ENCODE results near the gene AREL1. TPM values are rescaled to one million over a fixed set of nuclear protein-coding genes. Genes with fewer than 3 reads are reported as not detected.
"Not testable (repeated sequence)": the region's sequence is repeated elsewhere in the genome, so short reads cannot be mapped to it uniquely, and the experiment has no call there.

AREL1 gene, protein sequence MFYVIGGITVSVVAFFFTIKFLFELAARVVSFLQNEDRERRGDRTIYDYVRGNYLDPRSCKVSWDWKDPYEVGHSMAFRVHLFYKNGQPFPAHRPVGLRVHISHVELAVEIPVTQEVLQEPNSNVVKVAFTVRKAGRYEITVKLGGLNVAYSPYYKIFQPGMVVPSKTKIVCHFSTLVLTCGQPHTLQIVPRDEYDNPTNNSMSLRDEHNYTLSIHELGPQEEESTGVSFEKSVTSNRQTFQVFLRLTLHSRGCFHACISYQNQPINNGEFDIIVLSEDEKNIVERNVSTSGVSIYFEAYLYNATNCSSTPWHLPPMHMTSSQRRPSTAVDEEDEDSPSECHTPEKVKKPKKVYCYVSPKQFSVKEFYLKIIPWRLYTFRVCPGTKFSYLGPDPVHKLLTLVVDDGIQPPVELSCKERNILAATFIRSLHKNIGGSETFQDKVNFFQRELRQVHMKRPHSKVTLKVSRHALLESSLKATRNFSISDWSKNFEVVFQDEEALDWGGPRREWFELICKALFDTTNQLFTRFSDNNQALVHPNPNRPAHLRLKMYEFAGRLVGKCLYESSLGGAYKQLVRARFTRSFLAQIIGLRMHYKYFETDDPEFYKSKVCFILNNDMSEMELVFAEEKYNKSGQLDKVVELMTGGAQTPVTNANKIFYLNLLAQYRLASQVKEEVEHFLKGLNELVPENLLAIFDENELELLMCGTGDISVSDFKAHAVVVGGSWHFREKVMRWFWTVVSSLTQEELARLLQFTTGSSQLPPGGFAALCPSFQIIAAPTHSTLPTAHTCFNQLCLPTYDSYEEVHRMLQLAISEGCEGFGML
- 30.8 and 45.9 TPM in 2 replicates for total RNA-seq (2014; rRNA removed; shearing (Covaris generic))
- 29.7 and 38.5 TPM in 2 replicates for polyA plus RNA-seq (2015; cell fraction: cytosol; rRNA removed)
- polyA plus RNA-seq (2015; cell fraction: nucleus; rRNA removed), result 54.3 and 54.7 TPM in 2 replicates

DNA sequence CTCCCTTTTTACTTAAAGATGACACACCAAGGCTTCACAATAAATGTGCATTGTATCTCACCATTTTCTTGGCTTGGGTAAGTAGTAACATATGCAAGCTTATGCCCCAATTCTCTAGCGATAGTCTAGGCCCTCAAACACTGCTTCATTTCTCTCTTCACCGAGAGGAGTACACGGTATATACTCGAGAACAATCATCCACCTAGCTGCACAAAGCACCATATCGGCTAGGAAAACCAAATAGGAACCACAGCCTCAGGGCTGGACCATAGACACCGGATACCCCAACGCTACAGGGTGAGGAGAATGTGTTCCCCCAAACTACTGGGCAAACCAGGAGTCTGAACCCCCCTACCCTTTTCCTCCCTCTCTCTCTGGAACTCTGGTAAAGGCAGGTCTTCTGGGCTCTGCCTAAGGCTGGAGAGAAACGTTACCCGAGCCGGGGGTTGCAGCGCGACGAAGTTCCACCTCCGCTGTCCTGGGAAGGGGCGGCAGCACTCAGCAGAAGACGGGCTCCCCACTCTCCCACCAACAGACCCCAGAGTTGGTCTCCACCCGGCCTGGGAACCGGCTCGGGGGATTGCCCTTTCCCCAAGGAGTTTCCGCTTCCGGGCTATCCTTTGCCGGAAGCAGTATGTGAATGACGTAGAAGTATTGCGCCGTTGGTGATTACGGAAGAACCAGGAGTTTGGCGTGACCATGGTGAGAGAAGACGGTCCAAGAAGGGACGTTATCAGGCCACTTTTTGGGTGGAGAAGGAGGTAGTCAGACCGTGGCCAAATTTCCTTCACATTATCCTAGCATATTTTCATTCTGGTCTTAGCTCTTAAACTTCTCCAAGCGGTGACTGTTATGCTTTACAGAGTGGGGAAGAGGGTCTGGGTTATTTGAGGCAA, at the start of gene AREL1, which contains the start of gene FCF1:
AREL1 (minus strand) TSS at position 582 of the 896 bp plus-strand sequence. CDS start 27,465 bp downstream, outside the sequence.
FCF1 (plus strand) TSS at position 646 of the 896 bp plus-strand sequence; CDS start at position 700, 54 bp downstream.
- peak; percentile 81 for DNase-seq (ENCODE audit: low read depth)

GRCh38 chr14:74758505-74758904, 45.6 kb upstream of the AREL1 start:
- not testable (repeated sequence) for DNase-seq (ENCODE audit: low read depth)

DNA sequence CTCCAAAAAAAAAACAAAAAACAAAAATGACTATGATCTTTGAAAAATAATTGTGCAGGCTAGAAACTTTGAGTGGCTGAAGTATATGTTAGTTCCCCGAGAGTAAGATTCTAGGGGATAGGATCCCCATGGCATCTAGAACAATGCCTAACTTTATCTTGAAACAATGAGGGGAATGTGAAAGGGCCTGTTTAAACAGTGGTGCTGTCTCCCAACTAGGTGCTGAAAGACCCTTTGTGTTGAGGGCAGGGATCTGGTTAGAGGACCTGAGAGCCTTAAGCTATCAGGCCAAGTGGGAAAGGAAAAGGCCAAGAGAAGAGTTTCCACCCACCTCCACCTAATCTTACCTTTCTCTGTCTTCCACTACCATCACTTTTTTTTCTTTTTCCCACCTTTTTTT, 43.4 kb upstream of the AREL1 start:
- no peak for DNase-seq (ENCODE audit: low read depth)

GRCh38 chr14:74754899-74755298, 42.0 kb upstream of the AREL1 start:
- peak; percentile 31 for DNase-seq (ENCODE audit: low read depth)

DNA sequence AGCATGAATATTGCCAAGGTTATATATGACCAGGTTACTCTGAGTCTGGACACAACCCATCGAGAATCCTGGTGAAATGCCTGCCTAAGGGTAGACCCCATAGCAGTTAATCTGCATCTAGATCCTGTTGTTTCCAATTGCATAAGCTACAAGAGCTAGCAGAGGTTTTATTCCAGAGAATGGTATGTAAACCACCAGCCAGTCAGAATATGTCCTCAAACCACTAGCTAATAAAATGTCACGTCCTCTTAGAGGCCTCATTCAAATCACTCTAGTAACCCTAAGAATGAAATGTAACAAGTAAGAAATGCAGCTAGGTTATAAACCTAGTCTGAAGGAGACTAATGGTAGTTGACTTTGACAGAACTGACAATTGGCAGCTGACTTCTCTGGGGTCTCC, 41.3 kb upstream of the AREL1 start:
- DNase-seq (ENCODE audit: low read depth), result no peak

- no peak for DNase-seq (ENCODE audit: low read depth)
These were observed 34.4 kb upstream of the AREL1 start for GRCh38 chr14:74747237-74747636.

DNA sequence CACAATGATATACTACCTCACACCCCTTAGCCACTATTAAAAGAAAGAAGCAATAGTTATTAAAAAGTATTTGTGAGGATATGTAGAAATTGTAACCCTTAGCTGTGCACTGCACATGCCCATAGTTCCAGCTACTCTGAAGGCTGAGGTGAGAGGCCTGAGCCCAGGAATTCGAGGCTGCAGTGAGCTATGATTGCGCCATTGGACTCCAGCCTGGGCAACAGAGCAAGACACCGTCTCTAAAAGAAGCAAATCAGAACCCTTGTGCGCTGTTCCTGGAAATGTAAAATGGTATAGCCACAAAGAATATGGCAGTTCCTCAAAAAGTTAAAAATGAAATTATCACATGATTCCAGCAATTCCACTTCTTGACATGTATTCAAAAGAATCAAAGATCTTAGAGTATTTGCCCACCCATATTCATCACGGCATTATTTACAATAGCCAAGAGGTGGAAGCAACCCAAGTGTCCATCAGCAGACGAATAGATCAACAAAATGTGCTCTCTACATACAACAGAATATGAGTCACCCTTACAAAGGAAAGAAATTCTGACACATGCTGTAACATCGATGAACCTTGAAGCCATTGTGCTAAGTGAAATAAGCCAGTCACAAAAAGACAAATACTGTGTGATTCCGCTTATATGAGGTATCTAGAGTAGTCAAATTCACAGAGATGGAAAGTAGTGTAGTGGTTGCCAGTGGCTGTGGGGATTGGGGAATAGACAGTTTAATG, 26.6 kb upstream of the AREL1 start:
- DNase-seq (ENCODE audit: low read depth), result peak; percentile 23

DNA sequence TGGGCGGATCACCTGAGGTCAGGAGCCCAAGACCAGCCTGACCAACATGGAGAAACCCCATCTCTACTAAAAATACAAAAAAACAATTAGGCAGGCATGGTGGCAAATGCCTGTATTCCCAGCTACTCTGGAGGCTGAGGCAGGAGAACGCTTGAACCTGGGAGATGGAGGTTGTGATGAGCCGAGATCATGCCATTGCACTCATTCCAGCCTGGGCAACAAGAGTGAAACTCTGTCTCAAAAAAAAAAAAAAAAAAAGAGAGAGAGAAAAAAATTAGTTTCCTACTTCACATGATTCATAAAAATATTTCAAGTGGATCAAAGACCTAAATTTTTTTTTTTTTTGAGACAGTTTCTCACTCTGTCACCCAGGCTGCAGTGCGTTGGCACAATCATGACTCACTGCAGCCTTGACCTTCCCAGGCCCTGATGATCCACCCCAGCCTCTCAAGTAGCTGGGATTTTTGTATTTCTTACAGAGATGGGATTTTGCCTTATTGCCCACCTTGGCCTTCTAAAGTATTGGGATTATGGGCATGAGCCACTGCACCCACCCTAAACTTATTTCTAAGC, 25.0 kb upstream of the AREL1 start:
- DNase-seq (ENCODE audit: low read depth), result peak; percentile 72

DNA sequence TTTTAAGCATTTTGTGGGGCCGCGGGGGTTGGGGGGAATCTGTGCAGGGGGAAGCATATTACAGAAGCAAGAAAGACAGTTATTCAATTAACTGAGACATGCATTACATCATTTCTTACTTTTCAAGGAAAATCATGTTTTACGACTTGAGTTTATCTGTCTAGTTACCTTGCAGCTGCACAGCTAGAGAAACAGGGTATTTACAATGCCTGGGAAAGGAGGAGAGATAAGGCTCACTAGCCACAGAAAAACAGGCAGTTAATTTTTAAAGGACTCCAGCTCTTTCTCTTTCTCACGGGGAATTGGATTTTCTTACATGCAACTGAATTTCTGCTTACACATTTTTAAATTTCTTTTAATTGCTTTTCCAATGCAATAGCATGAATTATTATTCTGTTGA, 22.2 kb upstream of the AREL1 start:
- DNase-seq (ENCODE audit: low read depth), result no peak

DNA sequence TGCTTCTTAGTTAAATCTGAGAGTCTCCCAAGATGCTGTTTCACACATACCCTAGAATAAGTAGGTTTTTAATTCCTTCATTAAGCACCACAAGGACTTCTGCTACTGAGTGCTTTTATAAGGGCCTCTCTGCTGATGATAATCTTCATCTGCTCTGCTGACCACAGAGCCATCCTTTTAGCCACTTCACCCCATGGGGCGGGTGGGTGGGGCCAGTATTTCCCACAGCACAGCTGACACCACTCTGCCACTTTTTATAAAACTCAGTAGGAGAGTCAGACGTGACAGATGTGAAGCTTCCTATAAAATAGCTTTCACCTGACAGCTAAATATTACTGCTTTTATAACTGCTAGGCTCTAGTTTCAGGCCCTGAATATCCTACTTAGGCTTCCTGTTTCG, 20.3 kb upstream of the AREL1 start:
- no peak for DNase-seq (ENCODE audit: low read depth)

- no peak for DNase-seq (ENCODE audit: low read depth)
These were observed 19.5 kb upstream of the AREL1 start for GRCh38 chr14:74732387-74732786.

GRCh38 chr14:74723134-74723533, 10.3 kb upstream of the AREL1 start:
- no peak for DNase-seq (ENCODE audit: low read depth)

GRCh38 chr14:74720526-74720925, 7.6 kb upstream of the AREL1 start:
- DNase-seq (ENCODE audit: low read depth), result no peak

GRCh38 chr14:74713395-74713735, 485 bp upstream of the AREL1 start:
- no peak for DNase-seq (ENCODE audit: low read depth)

- DNase-seq (ENCODE audit: low read depth), result no peak
These were observed 1.2 kb downstream of the AREL1 start for GRCh38 chr14:74711651-74712050.

DNA sequence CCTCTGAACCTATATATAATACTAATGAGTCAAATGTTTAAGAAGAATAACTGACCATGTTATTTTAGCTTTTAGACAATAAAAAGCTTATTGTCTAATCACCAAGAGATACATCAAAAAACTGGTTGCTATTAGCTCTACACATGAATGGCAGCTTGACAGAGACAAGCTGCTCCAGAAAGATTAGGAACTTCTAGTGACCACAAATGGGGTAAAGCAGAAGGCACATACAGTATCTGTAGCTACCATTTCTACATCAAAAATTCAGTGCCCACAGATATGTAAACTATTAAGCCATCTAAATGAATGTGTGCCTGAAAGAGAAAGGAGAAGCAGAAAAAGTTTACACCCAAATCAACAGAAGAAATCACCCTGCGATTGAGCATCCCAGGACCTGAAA, 2.4 kb downstream of the AREL1 start:
- no peak for DNase-seq (ENCODE audit: low read depth)

- no peak for DNase-seq (ENCODE audit: low read depth)
These were observed 7.0 kb downstream of the AREL1 start for GRCh38 chr14:74705613-74706500.

DNA sequence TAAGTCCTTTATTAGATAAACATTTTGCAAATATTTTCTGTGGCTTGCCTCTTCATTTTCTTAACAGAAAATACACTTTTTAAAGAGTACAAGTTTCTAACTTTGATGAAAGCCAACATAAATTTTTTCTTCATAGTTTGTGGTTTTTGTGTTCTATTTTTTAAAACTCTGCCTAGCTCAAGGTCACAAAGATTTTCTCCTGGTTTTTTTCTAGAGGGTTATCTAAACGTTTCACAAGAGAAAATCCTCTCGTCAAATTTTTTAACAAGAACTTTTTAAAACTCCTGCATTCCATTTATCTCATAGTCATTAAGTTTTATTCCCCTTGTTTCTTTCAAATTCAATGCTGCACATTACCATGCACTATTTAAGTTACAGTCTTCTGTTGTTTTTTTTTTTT, 8.2 kb downstream of the AREL1 start:
- no peak for DNase-seq (ENCODE audit: low read depth)

DNA sequence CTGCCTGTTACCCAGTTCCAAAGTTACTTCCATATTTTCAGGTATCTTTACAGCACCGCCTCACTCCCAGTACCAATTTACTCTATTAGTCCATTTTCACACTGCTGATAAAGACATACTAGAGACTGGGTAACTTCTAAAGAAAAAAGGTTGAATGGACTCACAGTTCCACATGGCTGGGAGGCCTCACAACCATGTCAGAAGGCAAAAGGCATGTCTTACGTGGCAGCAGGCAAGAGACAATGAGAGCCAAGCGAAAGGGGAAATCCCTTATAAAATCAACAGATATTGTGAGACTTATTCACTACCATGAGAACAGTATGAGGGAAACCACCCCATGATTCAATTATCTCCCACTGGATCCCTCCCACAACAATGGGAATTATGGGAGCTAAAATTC, 9.8 kb downstream of the AREL1 start:
- DNase-seq (ENCODE audit: low read depth), result no peak
